HG02852 (cell line): ENCODE results near the gene FOXA2.

Source experiments
- ATAC-seq: cut with Tn5 transposase; IDR thresholded peaks from one replicate; pipeline ENCODE4 v1.9.1; 2021; ENCODE audit warnings: mild to moderate bottlenecking, moderate library complexity; ENCODE audit not compliant: unreplicated experiment

Gene FOXA2

DNA sequence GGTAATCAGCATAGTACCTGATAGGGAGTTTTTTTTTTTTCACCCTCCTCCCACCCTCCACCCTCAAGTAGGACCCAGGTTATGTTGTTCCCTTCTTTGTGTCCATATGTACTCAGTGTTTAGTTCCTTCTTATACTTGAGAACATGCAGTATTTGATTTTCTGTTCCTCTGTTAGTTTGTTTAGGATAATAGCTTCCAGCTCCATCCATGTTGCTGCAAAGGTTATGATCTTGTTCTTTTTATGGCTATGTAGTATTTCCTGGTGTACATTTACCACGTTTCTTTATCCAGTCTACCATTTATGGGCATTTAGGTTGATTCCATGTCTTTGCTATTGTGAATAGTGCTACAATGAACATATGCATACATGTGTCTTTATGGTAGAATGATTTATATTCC, 41.9 kb downstream of the FOXA2 start:
- no peak for ATAC-seq

GRCh38 chr20:22540832-22541231, 43.5 kb downstream of the FOXA2 start:
- no peak for ATAC-seq

DNA sequence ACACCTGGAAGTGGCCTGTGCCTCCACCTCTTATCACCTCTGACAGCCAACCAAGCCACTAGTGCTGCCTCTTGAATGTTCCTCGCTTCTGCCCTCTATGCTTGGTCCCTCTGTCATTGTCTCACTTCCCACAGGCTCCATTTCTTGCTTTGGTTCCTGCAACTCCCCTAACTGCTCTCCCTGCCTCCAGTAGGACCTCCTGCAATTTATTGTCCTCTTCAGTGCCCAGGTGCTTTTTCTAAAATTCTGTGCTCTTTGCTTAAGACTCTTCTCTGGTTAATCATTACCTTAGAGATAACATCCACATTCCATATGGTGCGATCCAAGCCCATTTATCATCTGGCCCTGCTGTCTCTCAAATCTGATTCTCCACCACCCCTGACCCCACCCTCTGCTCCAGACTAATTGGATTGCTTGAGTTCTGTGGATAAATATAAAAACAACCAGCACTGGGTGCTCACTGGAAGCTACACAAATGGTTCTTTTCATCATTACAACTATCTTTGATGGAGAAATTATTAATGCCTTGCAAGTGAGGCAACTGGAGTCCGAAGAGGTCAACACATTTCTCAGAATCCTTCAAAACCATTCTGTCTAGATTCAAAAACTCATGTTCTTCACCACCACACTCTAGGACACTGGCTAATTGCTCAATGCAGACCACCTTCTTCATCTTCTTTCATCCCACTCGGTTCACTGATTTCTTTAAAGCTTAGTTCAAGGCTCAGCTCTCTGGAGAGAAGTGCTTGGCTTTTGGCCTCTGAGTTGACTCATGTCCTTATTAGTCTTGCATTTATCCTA, 47.2 kb downstream of the FOXA2 start:
- no peak for ATAC-seq

DNA sequence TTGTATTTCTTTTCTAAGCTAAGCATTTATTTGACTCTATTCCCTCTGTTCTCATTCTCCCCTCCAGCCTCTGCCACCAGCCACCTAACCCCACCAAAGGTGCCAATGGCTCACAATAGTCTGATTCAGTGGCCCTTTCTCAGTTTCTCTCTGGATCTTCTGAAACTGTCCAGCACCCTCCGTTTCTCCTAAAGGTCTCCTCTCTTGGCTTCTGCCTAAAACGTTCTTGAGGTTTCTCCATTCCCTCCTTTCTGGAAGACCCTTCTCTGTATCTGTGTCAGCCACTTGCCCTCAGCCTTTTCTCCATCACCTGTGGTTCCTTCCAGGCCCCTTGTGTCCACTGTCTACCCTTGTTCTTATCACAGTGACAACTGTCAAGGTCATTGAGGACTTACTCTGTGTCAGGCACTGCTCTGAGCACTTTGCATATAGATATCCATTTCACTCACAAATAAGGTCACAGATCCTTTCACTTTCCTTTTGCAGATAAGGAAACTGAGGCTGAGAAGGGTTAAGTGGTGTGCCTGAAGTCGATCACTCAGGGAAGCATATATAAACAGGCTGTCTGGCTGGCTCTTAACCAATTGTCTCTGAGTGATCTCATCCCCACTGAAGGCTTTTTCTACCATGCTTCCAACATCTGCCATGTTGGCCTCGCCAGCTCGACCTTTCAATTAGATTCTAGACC, 48.1 kb downstream of the FOXA2 start:
- ATAC-seq, result no peak

GRCh38 chr20:22535483-22535882, 48.9 kb downstream of the FOXA2 start:
- no peak for ATAC-seq

DNA sequence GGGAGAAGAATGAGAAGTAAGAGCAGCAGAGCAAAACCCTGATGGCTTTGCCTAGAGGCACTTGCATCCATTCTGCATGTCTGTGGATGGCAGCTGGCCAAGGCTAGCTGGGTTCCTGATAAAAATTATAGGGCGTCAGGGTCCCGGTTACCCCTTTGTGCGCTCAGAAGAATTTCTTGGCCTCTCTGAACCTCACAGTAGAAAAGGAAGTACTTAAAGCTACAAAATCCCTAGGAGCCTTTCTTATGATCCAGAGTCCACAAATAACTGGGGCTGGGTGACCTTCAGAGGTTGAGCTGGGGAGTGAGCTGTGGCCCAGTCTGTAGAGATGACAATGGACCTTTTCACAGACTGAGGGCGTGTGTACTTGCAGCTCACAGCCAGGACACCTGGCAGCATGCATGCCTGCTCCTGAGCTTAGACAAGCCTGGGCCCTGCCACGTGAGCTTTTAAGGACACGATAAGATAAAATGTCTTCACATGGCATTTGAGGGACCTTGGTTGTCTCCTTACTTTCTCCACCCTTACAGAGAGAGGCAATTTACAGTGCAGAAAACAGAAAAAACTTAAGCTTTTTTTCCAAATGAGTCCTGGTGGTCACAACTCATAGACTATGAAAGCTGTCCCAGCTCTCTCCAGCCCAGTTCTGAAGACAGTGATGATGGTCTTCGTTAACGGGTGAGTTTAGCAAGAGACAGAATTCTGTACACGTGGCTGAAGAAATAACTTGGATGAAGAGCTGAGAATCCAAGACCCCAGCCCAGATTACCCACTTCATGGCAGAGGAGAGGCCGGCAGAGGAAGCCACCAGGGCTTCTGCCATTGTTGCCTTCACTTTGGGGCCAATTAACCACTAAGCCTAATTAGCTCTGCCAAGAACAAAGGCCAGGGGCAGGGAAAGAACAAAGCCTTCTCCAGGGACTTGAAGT, 50.3 kb downstream of the FOXA2 start:
- no peak for ATAC-seq

DNA sequence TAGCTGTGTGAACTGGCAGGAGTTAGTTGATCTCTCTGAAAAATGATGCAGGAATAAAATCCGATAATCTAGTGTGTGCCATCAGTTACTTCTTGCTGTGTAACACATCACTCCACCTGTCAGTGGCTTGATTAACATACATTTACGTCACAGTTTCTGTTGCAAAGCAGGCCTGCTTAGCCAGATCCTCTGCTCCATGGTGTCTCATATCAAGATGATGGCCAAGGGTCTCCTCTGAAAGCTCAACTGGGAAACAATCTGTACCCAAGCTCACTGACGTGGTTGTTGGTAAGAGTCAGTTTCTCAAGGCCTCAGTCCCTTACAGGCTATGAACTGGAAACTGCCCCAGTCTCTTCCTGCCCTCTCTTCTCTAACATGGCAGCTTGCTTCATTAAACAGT, 51.8 kb downstream of the FOXA2 start:
- ATAC-seq, result no peak

DNA sequence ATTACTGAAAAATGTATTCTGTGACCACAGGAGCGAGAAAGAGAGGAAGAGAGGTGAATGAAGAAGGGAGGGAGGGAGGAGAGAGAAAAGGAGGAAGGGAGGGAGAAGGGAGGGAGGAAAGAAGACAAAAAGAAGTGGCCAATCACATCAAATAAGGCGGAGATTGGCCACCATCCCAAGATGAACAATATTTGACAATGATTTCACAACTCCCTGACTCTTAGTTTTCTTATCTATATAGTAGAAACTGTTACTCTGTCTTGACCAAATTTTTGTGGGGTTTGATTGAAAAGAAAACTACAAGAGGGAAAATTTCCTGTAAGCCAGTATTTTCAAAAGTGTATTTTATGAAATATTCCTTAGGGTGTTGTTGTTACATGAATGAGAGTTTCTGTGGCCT, 52.6 kb downstream of the FOXA2 start:
- no peak for ATAC-seq

GRCh38 chr20:22531056-22531615, 53.2 kb downstream of the FOXA2 start:
- ATAC-seq, result no peak
